Hematopoietic multipotent progenitor cell treated with erythropoietin and hydrocortisone succinate and interleukin-3 and kit ligand, for 8 days (in vitro differentiated cells): Measurements from ENCODE around the gene NIN.
A peak's percentile ranks its signal among the peaks of the same experiment; 100 is the strongest.

Experiments used
- DNase-seq: peaks from one replicate; pipeline ENCODE4 v3.0.0-alpha.2; 2015

NIN gene

GRCh38 chr14:50830932-50831725, at the start of gene NIN:
TSS of gene NIN (minus strand) at chr14:50831162. CDS start at chr14:50822056, 9,106 bp downstream.
- DNase-seq, result peak; percentile 78

- DNase-seq, result no peak
Observed at GRCh38 chr14:50875359-50876070, 44.6 kb upstream of the NIN start.

- no peak for DNase-seq
Observed at GRCh38 chr14:50874757-50875156, 43.8 kb upstream of the NIN start.

GRCh38 chr14:50871914-50872732, 41.2 kb upstream of the NIN start, which contains the start of gene ABHD12B:
TSS of gene ABHD12B (plus strand) at chr14:50872053. CDS start at chr14:50872175, 122 bp downstream.
- no peak for DNase-seq

GRCh38 chr14:50871228-50871627, 40.3 kb upstream of the NIN start:
- no peak for DNase-seq

GRCh38 chr14:50865391-50866076, 34.6 kb upstream of the NIN start:
- no peak for DNase-seq

GRCh38 chr14:50864946-50865345, 34.0 kb upstream of the NIN start:
- DNase-seq, result no peak

GRCh38 chr14:50864237-50864636, 33.3 kb upstream of the NIN start:
- DNase-seq, result no peak

GRCh38 chr14:50862036-50862570, 31.1 kb upstream of the NIN start:
- DNase-seq, result no peak

GRCh38 chr14:50860478-50861086, 29.6 kb upstream of the NIN start:
- DNase-seq, result peak; percentile 90

GRCh38 chr14:50859296-50859624, 28.3 kb upstream of the NIN start:
- no peak for DNase-seq

GRCh38 chr14:50856660-50857059, 25.7 kb upstream of the NIN start:
- DNase-seq, result no peak

- DNase-seq, result no peak
Observed at GRCh38 chr14:50855558-50855957, 24.6 kb upstream of the NIN start.

- DNase-seq, result peak; percentile 17
Observed at GRCh38 chr14:50854521-50854920, 23.6 kb upstream of the NIN start.

- DNase-seq, result no peak
Observed at GRCh38 chr14:50853891-50854290, 22.9 kb upstream of the NIN start.

GRCh38 chr14:50846226-50846880, 15.4 kb upstream of the NIN start:
- DNase-seq, result no peak

- no peak for DNase-seq
Observed at GRCh38 chr14:50845166-50845565, 14.2 kb upstream of the NIN start.

GRCh38 chr14:50844391-50844790, 13.4 kb upstream of the NIN start:
- DNase-seq, result no peak

- DNase-seq, result no peak
Observed at GRCh38 chr14:50839691-50840090, 8.7 kb upstream of the NIN start.

GRCh38 chr14:50839048-50839447, 8.1 kb upstream of the NIN start:
- DNase-seq, result no peak

GRCh38 chr14:50837850-50838470, 7.0 kb upstream of the NIN start:
- DNase-seq, result no peak
